Ectodermal cell (in vitro differentiated cells): ENCODE data around the gene CDK8.
"Not testable (repeated sequence)": the region's sequence is repeated elsewhere in the genome, so short reads cannot be mapped to it uniquely, and the experiment has no call there.

ENCODE experiments used
- H3K27ac ChIP-seq: 2 replicates; pipeline ENCODE4 v1.7.0; 2013; ENCODE audit warnings: mild to moderate bottlenecking, low read depth, low read length; ENCODE audit not compliant: insufficient read depth, poor library complexity, severe bottlenecking
- H3K27me3 ChIP-seq: 2 replicates; pipeline ENCODE4 v1.7.0; 2013; ENCODE audit warnings: mild to moderate bottlenecking, low read length; ENCODE audit not compliant: insufficient read depth, control insufficient read depth, poor library complexity, severe bottlenecking
- H3K36me3 ChIP-seq: one replicate; pipeline ENCODE4 v1.7.0; 2013; ENCODE audit warnings: low read length; ENCODE audit not compliant: control insufficient read depth, insufficient read depth
- H3K4me1 ChIP-seq: one replicate; pipeline ENCODE4 v1.7.0; 2013; ENCODE audit warnings: low read length; ENCODE audit not compliant: control insufficient read depth, insufficient read depth
- H3K4me3 ChIP-seq: 2 replicates; pipeline ENCODE4 v1.7.0; 2013; ENCODE audit warnings: low read depth, low read length, control low read depth; ENCODE audit not compliant: insufficient read depth
- H3K9me3 ChIP-seq: 2 replicates; pipeline ENCODE4 v1.7.0; 2013; ENCODE audit warnings: mild to moderate bottlenecking, low read length, moderate library complexity; ENCODE audit not compliant: control insufficient read depth
- whole genome bisulfite sequencing, 2 experiments: methylation state at CpG; one replicate each; pipeline ENCODE4 v1.1.7; 2013; ENCODE audit warnings: missing lambda C conversion rate in 2 of 2; 5-methylcytosine and 5-hydroxymethylcytosine counted together

Gene CDK8

GRCh38 chr13:26308836-26309235 lies 54.9 kb downstream of the CDK8 start:
- no peaks in the 10 kb centered on the region for H3K27me3 ChIP-seq
- H3K9me3 ChIP-seq = no peaks in the 10 kb centered on the region
- no peaks in the 10 kb centered on the region for H3K36me3 ChIP-seq
- no peak overlapping the region for H3K4me3 ChIP-seq
- H3K27ac ChIP-seq = no peak overlapping the region
- 91 to 95% methylated on average over 4 to 5 of the region's 6 CpGs for WGBS, 2 experiments
- H3K4me1 ChIP-seq = no peaks in the 10 kb centered on the region

GRCh38 chr13:26310003-26310402 lies 56.1 kb downstream of the CDK8 start:
- Histone ChIP-seq H3K36me3 (no peaks in the 10 kb centered on the region), H3K27ac (no peak overlapping the region), H3K4me1 (no peaks in the 10 kb centered on the region), H3K9me3 (no peaks in the 10 kb centered on the region), H3K4me3 (no peak overlapping the region), H3K27me3 (no peaks in the 10 kb centered on the region)
- WGBS, 2 experiments = 93 to 99% methylated on average over 4 of the region's 4 CpGs

GRCh38 chr13:26310470-26310869 lies 56.5 kb downstream of the CDK8 start:
- WGBS, 2 experiments = 90 to 91% methylated on average over 5 of the region's 5 CpGs
- H3K27me3 ChIP-seq = no peaks in the 10 kb centered on the region
- no peaks in the 10 kb centered on the region for H3K4me1 ChIP-seq
- H3K36me3 ChIP-seq = no peaks in the 10 kb centered on the region
- H3K9me3 ChIP-seq = no peaks in the 10 kb centered on the region
- no peak overlapping the region for H3K27ac ChIP-seq
- H3K4me3 ChIP-seq = no peak overlapping the region

- not testable (repeated sequence) for H3K4me1 ChIP-seq, H3K36me3 ChIP-seq, H3K27ac ChIP-seq, H3K4me3 ChIP-seq, H3K27me3 ChIP-seq, H3K9me3 ChIP-seq
- WGBS, 2 experiments = 93 to 94% methylated on average over 7 of the region's 7 CpGs
Measured at GRCh38 chr13:26312019-26312418, 58.1 kb downstream of the CDK8 start.

- WGBS, 2 experiments = 38 to 50% methylated on average over 1 of the region's 1 CpG
- H3K4me1 ChIP-seq, H3K9me3 ChIP-seq, H3K27ac ChIP-seq, H3K27me3 ChIP-seq, H3K4me3 ChIP-seq, H3K36me3 ChIP-seq: not testable (repeated sequence)
Measured at GRCh38 chr13:26316095-26316494, 62.2 kb downstream of the CDK8 start.

- Histone ChIP-seq H3K36me3 (no peaks in the 10 kb centered on the region), H3K9me3 (no peaks in the 10 kb centered on the region), H3K27ac (no peak overlapping the region), H3K4me3 (no peak overlapping the region), H3K27me3 (no peaks in the 10 kb centered on the region), H3K4me1 (no peaks in the 10 kb centered on the region)
Measured at GRCh38 chr13:26320766-26321165, 66.8 kb downstream of the CDK8 start.

- Histone ChIP-seq H3K27ac (no peak overlapping the region), H3K27me3 (no peaks in the 10 kb centered on the region), H3K36me3 (no peaks in the 10 kb centered on the region), H3K4me3 (no peak overlapping the region), H3K4me1 (no peaks in the 10 kb centered on the region), H3K9me3 (no peaks in the 10 kb centered on the region)
- WGBS, 2 experiments = 90 to 100% methylated on average over 1 of the region's 2 CpGs
Measured at GRCh38 chr13:26323127-26323526, 69.2 kb downstream of the CDK8 start.

- Histone ChIP-seq H3K27ac (no peak overlapping the region), H3K27me3 (no peaks in the 10 kb centered on the region), H3K4me3 (no peak overlapping the region), H3K4me1 (no peaks in the 10 kb centered on the region), H3K9me3 (no peaks in the 10 kb centered on the region), H3K36me3 (no peaks in the 10 kb centered on the region)
- 83 to 100% methylated on average over 1 of the region's 1 CpG for WGBS, 2 experiments
Measured at GRCh38 chr13:26323764-26324163, 69.8 kb downstream of the CDK8 start.

- no peaks in the 10 kb centered on the region for H3K36me3 ChIP-seq
Measured at GRCh38 chr13:26324294-26324693, 70.4 kb downstream of the CDK8 start.

GRCh38 chr13:26324867-26325266 lies 70.9 kb downstream of the CDK8 start:
- H3K36me3 ChIP-seq = no peaks in the 10 kb centered on the region
- no peaks in the 10 kb centered on the region for H3K4me1 ChIP-seq
- no peak overlapping the region for H3K4me3 ChIP-seq
- no peaks in the 10 kb centered on the region for H3K27me3 ChIP-seq
- H3K9me3 ChIP-seq = no peaks in the 10 kb centered on the region
- H3K27ac ChIP-seq = no peak overlapping the region

More at GRCh38 chr13:26324294-26324693, 70.4 kb downstream of the CDK8 start:
- Histone ChIP-seq H3K27me3 (no peaks in the 10 kb centered on the region), H3K4me3 (no peak overlapping the region), H3K27ac (no peak overlapping the region), H3K4me1 (no peaks in the 10 kb centered on the region), H3K9me3 (no peaks in the 10 kb centered on the region)
- WGBS, 2 experiments = 93 to 100% methylated on average over 1 to 3 of the region's 3 CpGs

- Histone ChIP-seq H3K36me3 (no peaks in the 10 kb centered on the region), H3K27ac (no peak overlapping the region), H3K4me1 (no peaks in the 10 kb centered on the region), H3K9me3 (no peaks in the 10 kb centered on the region), H3K27me3 (no peaks in the 10 kb centered on the region), H3K4me3 (no peak overlapping the region)
- 81 to 82% methylated on average over 1 of the region's 1 CpG for WGBS, 2 experiments
Measured at GRCh38 chr13:26325876-26326275, 71.9 kb downstream of the CDK8 start.
